Stimulated activated naive B cell treated with anti-CD40 and anti-IgM and Interleukin-4, amounts not matched to agents 10 μg/mL and 1 μg/mL and 100 μg/mL, for 72 hours (primary cell): ENCODE measurements around the gene VPREB1.
A peak's percentile ranks its signal among the peaks of the same experiment; 100 is the strongest.
"Not testable (repeated sequence)": the region's sequence is repeated elsewhere in the genome, so short reads cannot be mapped to it uniquely, and the experiment has no call there.

Experiments
- ATAC-seq, 2 donors: fragments of 150-1000 bp; cut with Tn5 transposase; replicated peaks; 2 replicates each; pipeline ENCODE4 v1.10.0; 2021; ENCODE audit warnings: moderate library complexity in 1 of 2
- DNase-seq: peaks from one replicate; pipeline ENCODE4 v3.0.0; 2021
- H3K27ac Mint-ChIP-seq: one replicate; pipeline ENCODE4 v1.8.0; 2022; ENCODE audit warnings: mild to moderate bottlenecking, mixed read lengths
- H3K27me3 Mint-ChIP-seq, 2 donors: one replicate each; pipeline ENCODE4 v1.8.0; 2022; ENCODE audit warnings: mixed read lengths in 2 of 2
- H3K36me3 Mint-ChIP-seq, 2 donors: one replicate each; pipeline ENCODE4 v1.8.0; 2022; ENCODE audit warnings: mixed read lengths in 2 of 2, mild to moderate bottlenecking in 1 of 2
- H3K4me1 Mint-ChIP-seq, 2 donors: one replicate each; pipeline ENCODE4 v1.8.0; 2022; ENCODE audit warnings: mixed read lengths in 2 of 2, mild to moderate bottlenecking in 1 of 2
- H3K4me3 Mint-ChIP-seq, 2 donors: one replicate each; pipeline ENCODE4 v1.8.0; 2022; ENCODE audit warnings: mild to moderate bottlenecking in 2 of 2, mixed read lengths in 2 of 2, moderate library complexity in 1 of 2
- H3K9me3 Mint-ChIP-seq, 2 donors: one replicate each; pipeline ENCODE4 v1.8.0; 2022; ENCODE audit warnings: mixed read lengths in 2 of 2, mild to moderate bottlenecking in 1 of 2

VPREB1 gene

DNA sequence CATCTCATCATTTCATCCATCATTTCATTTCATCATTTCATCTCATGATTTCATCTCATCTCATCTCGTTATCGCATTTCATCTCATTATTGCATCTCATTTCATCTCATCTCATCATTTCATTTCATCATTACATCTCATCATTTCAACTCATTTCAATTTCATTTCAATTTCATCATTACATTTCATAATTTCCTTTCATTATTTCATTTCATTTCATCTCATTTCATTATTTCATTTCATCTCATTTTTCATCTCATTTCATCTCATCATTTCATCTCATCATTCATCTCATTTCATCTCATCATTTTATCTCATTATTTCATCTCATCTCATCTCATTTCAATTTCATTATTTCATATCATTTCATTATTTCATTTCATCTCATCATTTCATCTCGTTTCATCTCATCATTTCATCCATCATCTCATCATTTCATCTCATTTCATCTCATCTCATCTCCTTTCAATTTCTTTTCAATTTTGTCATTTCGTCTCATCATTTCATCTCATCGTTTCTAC lies 42.6 kb downstream of the VPREB1 start:
- not testable (repeated sequence) for H3K4me3 Mint-ChIP-seq, H3K9me3 Mint-ChIP-seq, DNase-seq, H3K27ac Mint-ChIP-seq, H3K4me1 Mint-ChIP-seq, ATAC-seq, H3K27me3 Mint-ChIP-seq, H3K36me3 Mint-ChIP-seq

DNA sequence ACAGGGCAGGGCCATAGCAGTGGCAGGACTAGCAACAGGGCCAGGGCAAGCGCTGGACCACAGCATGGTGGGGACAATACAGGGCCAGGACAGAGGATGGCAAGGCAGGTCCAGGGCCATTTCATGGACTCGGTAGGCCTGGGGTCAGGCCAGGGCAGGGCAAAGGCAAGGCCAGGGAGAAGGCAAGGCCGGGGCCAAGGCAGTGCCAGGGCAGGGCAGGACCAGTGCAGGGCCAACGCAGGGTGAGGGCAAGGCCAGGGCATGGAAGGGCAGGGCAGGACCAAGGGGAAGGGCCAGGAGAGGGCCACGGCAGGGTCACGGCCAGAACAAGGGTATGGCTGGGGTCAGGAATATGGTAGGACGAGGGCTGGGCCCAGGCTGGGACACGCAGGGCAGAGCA lies 45.1 kb downstream of the VPREB1 start:
- not testable (repeated sequence) for H3K4me1 Mint-ChIP-seq, H3K27me3 Mint-ChIP-seq, H3K9me3 Mint-ChIP-seq, DNase-seq, H3K4me3 Mint-ChIP-seq, ATAC-seq
- Mint-ChIP-seq H3K27ac (peak overlapping the region; percentile 63), H3K36me3 (peaks cover 9 to 14% of the 10 kb centered on the region in 2 donors)

DNA sequence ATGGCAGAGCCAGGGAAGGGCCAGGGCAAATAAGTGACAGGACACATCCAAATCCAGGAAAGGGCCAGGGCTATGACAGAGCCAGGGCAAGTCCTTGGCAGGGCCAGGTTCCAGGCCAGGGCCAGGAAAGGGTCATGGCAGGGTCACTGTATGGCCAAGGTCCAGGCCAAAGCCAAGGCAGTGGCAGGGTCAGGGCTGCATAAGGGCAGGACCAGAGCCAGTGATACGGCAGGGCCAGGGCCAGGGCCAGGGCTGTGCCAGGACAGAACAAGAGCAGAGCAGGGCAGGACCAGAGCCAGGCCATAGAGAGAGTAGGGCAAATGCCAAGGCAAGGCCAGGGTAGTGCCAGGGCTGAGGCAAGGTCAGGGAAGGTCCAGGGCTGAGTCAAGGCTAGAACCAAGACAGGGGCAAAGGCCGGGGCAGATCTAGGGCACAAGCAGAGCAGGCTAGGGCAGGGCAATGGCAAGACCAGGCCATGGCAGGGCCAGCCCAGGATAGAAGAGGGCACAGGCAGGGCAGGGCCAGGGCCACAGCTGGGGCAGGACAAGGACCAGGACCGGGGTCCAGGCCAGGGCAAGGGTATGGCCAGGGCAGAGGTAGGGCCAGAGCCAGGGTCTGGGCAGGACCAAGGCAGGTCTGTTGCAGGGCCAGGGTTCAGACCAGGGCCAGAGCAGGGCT lies 46.7 kb downstream of the VPREB1 start:
- not testable (repeated sequence) for ATAC-seq, H3K4me3 Mint-ChIP-seq, H3K27me3 Mint-ChIP-seq, H3K9me3 Mint-ChIP-seq, DNase-seq, H3K27ac Mint-ChIP-seq
- Mint-ChIP-seq H3K4me1 (peaks cover 6 to 14% of the 10 kb centered on the region in 2 donors), H3K36me3 (peaks cover 9 to 15% of the 10 kb centered on the region in 2 donors)

DNA sequence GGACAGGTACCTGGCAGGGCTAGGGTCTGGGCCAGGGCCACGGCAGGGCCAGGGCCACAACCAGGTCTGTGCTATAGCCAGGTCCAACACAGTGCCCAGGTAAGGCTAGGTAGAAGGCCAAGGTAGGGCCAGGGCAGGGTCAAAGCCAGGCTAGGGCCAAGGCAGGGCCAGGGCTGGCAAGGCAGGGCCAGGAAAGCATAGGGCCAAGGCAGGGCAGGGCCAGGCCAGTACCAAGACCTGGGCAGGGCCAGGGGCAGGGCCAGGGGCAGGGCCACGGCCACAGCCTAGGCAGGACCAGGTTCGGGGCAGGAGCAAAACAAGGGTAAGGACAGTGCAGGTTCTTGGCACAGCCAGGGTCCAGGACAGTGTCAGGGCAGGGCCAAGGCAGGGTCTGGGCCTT lies 48.1 kb downstream of the VPREB1 start:
- Mint-ChIP-seq H3K36me3 (peaks cover 9 to 15% of the 10 kb centered on the region in 2 donors), H3K4me1 (peaks cover 8 to 18% of the 10 kb centered on the region in 2 donors)
- ATAC-seq, H3K9me3 Mint-ChIP-seq, DNase-seq, H3K4me3 Mint-ChIP-seq, H3K27me3 Mint-ChIP-seq, H3K27ac Mint-ChIP-seq: not testable (repeated sequence)

DNA sequence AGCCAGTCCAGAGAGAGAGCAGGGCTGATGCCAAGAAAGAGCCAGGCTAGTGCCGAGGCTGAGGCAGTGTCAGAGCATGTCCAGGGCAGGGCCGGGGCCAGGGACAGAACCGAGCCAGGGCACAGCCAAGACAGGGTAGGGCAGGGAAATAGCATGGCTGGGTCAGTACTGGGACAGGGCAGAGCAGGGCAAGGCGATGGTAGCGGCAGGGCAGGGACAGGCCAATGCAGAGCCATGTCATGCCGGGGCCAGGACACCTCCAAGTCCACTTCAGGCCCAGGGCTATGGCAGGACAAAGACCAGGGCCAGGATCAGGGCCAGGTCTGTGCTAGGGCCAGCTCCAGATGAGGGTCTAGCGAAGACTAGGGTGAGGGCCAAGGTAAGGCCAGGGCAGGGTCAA lies 48.9 kb downstream of the VPREB1 start:
- peaks cover 8 to 19% of the 10 kb centered on the region in 2 donors for H3K4me1 Mint-ChIP-seq
- H3K27ac Mint-ChIP-seq, ATAC-seq, H3K4me3 Mint-ChIP-seq, H3K9me3 Mint-ChIP-seq, H3K27me3 Mint-ChIP-seq, DNase-seq: not testable (repeated sequence)
- peaks cover 9 to 15% of the 10 kb centered on the region in 2 donors for H3K36me3 Mint-ChIP-seq

DNA sequence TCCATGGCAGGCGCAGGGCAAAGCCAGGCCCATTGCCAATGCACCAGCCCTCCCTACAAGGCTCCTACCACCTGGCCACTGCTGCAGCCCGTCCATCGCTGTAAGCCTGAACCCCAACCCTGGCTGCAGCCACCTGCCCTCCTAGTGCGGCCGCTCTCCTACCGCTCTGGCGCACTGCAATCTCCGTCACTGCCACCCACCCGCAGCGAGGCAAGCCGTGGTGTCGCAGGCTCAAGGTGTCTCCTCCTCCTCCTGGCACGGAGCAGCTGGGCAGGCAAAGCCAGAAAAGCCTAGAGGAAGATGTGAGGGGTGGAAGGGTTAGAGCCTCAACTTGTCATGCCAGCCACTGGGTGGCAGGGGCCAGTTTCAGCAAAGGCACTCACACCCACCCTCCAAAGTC lies 50.1 kb downstream of the VPREB1 start:
- H3K27ac Mint-ChIP-seq, H3K27me3 Mint-ChIP-seq, DNase-seq, ATAC-seq, H3K4me3 Mint-ChIP-seq, H3K9me3 Mint-ChIP-seq: not testable (repeated sequence)
- peaks cover 11 to 25% of the 10 kb centered on the region in 2 donors for H3K4me1 Mint-ChIP-seq
- H3K36me3 Mint-ChIP-seq: peaks cover 9 to 15% of the 10 kb centered on the region in 2 donors
